ENCODE results near the gene SLC5A12. TPM values are rescaled to one million over a fixed set of nuclear protein-coding genes. Genes with fewer than 3 reads are reported as not detected.

The SLC5A12 gene
- total and polyA plus RNA-seq, 8 donors: 0.24 TPM; not detected in 7

DNA sequence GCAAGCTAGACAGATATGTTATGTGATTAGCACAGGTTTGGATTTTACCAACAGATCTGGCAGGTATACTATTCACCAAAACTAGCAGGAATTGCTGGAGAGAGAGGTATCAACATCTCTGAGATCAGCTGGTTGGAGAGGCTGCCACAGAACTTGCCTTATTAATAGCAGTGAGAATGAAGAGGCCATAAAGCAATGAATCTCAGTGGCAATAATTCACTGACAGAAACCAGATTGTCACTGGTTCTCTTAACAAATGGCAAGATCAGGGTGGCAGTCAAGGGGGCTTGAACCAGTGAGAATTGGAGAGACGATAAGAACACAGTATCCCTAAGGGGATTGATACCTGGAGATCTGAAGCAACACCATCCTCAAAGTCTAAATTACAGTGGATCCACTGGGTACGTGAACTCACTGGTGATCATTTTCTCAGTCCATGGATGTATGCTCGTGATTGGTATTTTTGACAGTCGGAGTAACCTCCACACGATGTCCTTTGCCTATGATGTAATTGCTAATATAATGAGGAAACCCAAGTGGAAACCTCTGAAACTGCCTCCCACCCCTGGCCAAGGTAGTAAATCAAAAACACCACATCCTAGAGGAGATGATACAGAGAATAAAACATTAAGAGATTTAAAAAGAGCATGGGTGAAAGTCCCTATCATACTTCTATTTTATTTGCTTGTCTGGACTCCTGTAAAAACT is 17.7 kb upstream of the SLC5A12 start:
- Histone ChIP-seq H3K27ac (no peak overlapping the region), H3K36me3 (no peaks in the 10 kb centered on the region), H3K4me3 (no peak overlapping the region), H3K9me3 (no peaks in the 10 kb centered on the region), H3K4me1 (no peaks in the 10 kb centered on the region), H3K27me3 (no peaks in the 10 kb centered on the region)
- DNase-seq (no peak), ATAC-seq (no peak), FAIRE-seq (no peak)
- 69 to 77% methylated on average over 5 of the region's 5 CpGs for WGBS, 2 donors
- TF ChIP-seq, protein P1, sequence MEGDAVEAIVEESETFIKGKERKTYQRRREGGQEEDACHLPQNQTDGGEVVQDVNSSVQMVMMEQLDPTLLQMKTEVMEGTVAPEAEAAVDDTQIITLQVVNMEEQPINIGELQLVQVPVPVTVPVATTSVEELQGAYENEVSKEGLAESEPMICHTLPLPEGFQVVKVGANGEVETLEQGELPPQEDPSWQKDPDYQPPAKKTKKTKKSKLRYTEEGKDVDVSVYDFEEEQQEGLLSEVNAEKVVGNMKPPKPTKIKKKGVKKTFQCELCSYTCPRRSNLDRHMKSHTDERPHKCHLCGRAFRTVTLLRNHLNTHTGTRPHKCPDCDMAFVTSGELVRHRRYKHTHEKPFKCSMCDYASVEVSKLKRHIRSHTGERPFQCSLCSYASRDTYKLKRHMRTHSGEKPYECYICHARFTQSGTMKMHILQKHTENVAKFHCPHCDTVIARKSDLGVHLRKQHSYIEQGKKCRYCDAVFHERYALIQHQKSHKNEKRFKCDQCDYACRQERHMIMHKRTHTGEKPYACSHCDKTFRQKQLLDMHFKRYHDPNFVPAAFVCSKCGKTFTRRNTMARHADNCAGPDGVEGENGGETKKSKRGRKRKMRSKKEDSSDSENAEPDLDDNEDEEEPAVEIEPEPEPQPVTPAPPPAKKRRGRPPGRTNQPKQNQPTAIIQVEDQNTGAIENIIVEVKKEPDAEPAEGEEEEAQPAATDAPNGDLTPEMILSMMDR (IDR thresholded peaks at IDR 0.05): no peak
- intact Hi-C loops (cut with DNase I): loop anchor here in 1 of 3 donors (10.0 kb wide), 1 partner anchor 425 kb away; no protein-coding TSS in a partner anchor

DNA sequence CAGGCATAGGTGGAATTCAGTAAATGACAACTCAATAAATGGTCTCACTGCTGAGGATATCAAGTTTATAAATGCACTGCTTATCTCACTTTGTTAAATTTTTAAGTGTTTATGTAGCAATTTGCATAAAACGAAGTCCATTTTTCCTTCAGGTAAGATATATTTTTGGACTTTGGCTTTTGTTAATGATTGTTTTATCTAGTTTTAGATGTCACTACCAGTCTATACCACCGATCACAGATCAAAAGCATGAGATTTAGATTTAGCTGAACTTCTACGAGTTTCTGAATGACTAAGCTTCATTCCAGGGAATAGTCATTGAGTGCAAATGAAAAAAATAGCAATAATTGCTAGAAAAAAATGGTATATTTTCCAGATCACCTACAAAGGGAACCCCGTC is 12.8 kb upstream of the SLC5A12 start:
- H3K9me3 ChIP-seq: no peaks in the 10 kb centered on the region
- no peak for ATAC-seq
- no peaks in the 10 kb centered on the region for H3K36me3 ChIP-seq
- no peak overlapping the region for H3K4me3 ChIP-seq
- WGBS, 2 donors: 58 to 68% methylated on average over 4 of the region's 4 CpGs
- intact Hi-C loops (cut with DNase I): loop anchor here in 1 of 3 donors (10.0 kb wide), 1 partner anchor 430 kb away; no protein-coding TSS in a partner anchor
- no peak for FAIRE-seq
- no peak for DNase-seq
- TF ChIP-seq, protein P1 (IDR thresholded peaks at IDR 0.05): no peak
- no peak overlapping the region for H3K27ac ChIP-seq
- H3K27me3 ChIP-seq: no peaks in the 10 kb centered on the region
- H3K4me1 ChIP-seq: no peaks in the 10 kb centered on the region

DNA sequence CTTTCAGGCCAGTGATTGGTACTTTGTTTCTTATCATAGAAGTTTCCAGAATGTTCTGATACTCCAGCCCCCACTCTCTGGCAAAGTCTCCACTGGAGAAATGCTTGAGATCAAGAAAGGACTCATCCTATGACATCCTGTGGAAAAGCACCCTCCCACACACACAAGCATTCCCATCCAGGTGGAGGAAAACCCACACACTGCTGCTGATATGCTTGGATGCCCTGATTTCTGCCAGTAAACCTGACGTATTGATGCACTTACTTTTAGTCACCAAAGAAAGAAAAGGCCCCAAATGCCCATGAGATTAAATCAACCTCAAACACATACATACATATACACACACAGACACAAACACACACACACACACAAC is 9.2 kb upstream of the SLC5A12 start:
- FAIRE-seq: no peak
- Histone ChIP-seq H3K36me3 (no peaks in the 10 kb centered on the region), H3K27ac (no peak overlapping the region), H3K9me3 (no peaks in the 10 kb centered on the region), H3K4me3 (no peak overlapping the region), H3K27me3 (no peaks in the 10 kb centered on the region), H3K4me1 (no peaks in the 10 kb centered on the region)
- intact Hi-C loops (cut with DNase I): loop anchor here in 1 of 3 donors (10.0 kb wide), 1 partner anchor 434 kb away; no protein-coding TSS in a partner anchor
- DNase-seq: no peak
- 54 to 70% methylated on average over 1 of the region's 1 CpG for WGBS, 2 donors
- TF ChIP-seq, protein P1 (IDR thresholded peaks at IDR 0.05): no peak
- no peak for ATAC-seq

DNA sequence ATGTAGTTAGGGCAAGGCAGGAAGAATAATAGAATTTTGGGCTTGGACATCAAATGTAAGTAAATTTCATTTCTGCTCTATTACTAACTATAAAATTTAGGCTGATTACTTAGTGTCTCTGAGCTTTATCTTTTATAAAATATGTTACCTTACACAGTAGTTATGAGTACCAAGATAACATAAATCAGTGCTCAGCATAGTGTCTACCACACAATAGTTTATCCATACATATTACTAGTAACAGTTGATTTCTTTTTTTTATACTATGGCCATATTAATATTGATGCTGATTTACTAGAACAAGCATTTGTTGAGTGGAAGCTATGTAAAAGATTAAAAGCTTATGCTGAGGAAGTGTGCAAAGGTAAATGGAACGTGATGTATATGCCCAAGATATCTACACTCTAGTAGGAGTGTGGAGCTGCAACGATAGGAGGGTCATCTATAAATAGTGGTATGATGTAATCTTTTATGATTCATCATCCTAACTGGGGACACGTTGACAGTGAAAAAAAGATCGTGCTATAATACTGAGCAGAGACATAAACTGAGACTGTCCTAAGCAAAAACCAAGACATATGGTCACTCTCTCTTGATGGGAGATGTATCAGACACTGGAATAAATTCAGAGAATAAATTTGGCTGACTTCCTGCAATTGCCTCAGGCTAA is 8.7 kb upstream of the SLC5A12 start:
- Histone ChIP-seq H3K27me3 (no peaks in the 10 kb centered on the region), H3K27ac (no peak overlapping the region), H3K36me3 (no peaks in the 10 kb centered on the region), H3K4me1 (no peaks in the 10 kb centered on the region), H3K9me3 (no peaks in the 10 kb centered on the region), H3K4me3 (no peak overlapping the region)
- intact Hi-C loops (cut with DNase I): loop anchor here in 1 of 3 donors (10.0 kb wide), 1 partner anchor 434 kb away; no protein-coding TSS in a partner anchor
- ATAC-seq: no peak
- no peak for DNase-seq
- 39 to 61% methylated on average over 4 of the region's 4 CpGs for whole genome bisulfite sequencing, 2 donors
- TF ChIP-seq, protein P1 (IDR thresholded peaks at IDR 0.05): no peak
- FAIRE-seq: no peak

DNA sequence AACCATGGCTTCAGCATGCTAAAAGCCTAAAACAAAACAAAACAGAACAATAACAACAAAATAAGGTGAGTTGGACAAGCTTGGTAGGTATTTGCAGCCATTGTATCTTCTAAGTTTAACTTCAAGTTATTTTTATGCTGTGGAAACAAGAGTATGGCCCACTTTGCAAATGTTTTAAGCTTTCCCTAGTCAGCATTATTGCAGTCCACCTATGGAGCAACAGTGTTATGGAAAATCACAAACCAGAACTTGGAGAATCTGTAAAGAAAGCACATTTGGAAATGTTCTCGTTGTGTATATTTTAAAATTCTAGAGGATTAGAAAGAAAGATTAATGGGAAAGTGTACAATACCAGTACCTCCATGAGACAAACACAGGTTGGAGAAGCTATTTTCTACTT is 7.4 kb upstream of the SLC5A12 start:
- ATAC-seq: no peak
- intact Hi-C loops (cut with DNase I): no loop called here
- no peak for FAIRE-seq
- Histone ChIP-seq H3K27me3 (no peaks in the 10 kb centered on the region), H3K27ac (no peak overlapping the region), H3K9me3 (no peaks in the 10 kb centered on the region), H3K4me3 (no peak overlapping the region), H3K4me1 (no peaks in the 10 kb centered on the region), H3K36me3 (no peaks in the 10 kb centered on the region)
- no peak for DNase-seq
- WGBS, 2 donors: 52 to 69% methylated on average over 1 of the region's 1 CpG
- TF ChIP-seq, protein P1 (IDR thresholded peaks at IDR 0.05): no peak

Measured in pancreas (tissue), 10 donors.